ENCODE measurements around the gene PACRG.

DNA sequence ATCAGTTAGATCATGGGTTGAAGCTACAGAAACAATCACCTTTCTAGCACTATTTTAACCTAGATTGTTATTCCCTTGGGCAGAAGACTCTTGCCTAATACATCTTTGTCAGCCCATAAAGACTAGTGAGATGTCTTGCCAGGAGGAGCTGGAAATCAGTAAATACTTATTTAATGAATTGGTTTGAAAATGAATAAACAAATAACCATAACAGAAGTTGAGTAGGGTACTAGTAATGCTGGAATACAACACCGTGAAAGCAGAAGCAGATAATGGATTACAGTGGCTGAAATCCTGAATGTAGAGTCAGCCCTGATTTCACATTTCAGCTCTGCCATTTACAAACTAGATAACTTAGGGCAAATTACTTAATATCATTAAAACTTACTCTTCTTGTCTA, 236.1 kb downstream of the PACRG start:
- TF ChIP-seq, protein P1, sequence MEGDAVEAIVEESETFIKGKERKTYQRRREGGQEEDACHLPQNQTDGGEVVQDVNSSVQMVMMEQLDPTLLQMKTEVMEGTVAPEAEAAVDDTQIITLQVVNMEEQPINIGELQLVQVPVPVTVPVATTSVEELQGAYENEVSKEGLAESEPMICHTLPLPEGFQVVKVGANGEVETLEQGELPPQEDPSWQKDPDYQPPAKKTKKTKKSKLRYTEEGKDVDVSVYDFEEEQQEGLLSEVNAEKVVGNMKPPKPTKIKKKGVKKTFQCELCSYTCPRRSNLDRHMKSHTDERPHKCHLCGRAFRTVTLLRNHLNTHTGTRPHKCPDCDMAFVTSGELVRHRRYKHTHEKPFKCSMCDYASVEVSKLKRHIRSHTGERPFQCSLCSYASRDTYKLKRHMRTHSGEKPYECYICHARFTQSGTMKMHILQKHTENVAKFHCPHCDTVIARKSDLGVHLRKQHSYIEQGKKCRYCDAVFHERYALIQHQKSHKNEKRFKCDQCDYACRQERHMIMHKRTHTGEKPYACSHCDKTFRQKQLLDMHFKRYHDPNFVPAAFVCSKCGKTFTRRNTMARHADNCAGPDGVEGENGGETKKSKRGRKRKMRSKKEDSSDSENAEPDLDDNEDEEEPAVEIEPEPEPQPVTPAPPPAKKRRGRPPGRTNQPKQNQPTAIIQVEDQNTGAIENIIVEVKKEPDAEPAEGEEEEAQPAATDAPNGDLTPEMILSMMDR (IDR thresholded peaks at IDR 0.05; ENCODE audit: low read depth, low read length, missing input control), result no peak
- TF ChIP-seq, protein P2, sequence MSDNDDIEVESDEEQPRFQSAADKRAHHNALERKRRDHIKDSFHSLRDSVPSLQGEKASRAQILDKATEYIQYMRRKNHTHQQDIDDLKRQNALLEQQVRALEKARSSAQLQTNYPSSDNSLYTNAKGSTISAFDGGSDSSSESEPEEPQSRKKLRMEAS (IDR thresholded peaks at IDR 0.05), result no peak
- TF ChIP-seq, protein P3, sequence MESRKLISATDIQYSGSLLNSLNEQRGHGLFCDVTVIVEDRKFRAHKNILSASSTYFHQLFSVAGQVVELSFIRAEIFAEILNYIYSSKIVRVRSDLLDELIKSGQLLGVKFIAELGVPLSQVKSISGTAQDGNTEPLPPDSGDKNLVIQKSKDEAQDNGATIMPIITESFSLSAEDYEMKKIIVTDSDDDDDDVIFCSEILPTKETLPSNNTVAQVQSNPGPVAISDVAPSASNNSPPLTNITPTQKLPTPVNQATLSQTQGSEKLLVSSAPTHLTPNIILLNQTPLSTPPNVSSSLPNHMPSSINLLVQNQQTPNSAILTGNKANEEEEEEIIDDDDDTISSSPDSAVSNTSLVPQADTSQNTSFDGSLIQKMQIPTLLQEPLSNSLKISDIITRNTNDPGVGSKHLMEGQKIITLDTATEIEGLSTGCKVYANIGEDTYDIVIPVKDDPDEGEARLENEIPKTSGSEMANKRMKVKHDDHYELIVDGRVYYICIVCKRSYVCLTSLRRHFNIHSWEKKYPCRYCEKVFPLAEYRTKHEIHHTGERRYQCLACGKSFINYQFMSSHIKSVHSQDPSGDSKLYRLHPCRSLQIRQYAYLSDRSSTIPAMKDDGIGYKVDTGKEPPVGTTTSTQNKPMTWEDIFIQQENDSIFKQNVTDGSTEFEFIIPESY (IDR thresholded peaks at IDR 0.05), result no peak
- TF ChIP-seq, protein P4, sequence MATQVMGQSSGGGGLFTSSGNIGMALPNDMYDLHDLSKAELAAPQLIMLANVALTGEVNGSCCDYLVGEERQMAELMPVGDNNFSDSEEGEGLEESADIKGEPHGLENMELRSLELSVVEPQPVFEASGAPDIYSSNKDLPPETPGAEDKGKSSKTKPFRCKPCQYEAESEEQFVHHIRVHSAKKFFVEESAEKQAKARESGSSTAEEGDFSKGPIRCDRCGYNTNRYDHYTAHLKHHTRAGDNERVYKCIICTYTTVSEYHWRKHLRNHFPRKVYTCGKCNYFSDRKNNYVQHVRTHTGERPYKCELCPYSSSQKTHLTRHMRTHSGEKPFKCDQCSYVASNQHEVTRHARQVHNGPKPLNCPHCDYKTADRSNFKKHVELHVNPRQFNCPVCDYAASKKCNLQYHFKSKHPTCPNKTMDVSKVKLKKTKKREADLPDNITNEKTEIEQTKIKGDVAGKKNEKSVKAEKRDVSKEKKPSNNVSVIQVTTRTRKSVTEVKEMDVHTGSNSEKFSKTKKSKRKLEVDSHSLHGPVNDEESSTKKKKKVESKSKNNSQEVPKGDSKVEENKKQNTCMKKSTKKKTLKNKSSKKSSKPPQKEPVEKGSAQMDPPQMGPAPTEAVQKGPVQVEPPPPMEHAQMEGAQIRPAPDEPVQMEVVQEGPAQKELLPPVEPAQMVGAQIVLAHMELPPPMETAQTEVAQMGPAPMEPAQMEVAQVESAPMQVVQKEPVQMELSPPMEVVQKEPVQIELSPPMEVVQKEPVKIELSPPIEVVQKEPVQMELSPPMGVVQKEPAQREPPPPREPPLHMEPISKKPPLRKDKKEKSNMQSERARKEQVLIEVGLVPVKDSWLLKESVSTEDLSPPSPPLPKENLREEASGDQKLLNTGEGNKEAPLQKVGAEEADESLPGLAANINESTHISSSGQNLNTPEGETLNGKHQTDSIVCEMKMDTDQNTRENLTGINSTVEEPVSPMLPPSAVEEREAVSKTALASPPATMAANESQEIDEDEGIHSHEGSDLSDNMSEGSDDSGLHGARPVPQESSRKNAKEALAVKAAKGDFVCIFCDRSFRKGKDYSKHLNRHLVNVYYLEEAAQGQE (IDR thresholded peaks at IDR 0.05), result no peak
- TF ChIP-seq GABPA (IDR thresholded peaks at IDR 0.05 in 1 of 2, conservative IDR thresholded peaks at IDR 0.05 in 1 of 2), result no peak
- TF ChIP-seq JUND (IDR thresholded peaks at IDR 0.05), result no peak
